Measurements from ENCODE around the gene LIN54. TPM values are rescaled to one million over a fixed set of nuclear protein-coding genes. Genes with fewer than 3 reads are reported as not detected.

Gene LIN54
- total and polyA plus RNA-seq, 2 of the 13 experiments (the other 11 are each of a cell fraction or from before 2014, with no cell fraction given) = 25.2 to 32.9 TPM

DNA sequence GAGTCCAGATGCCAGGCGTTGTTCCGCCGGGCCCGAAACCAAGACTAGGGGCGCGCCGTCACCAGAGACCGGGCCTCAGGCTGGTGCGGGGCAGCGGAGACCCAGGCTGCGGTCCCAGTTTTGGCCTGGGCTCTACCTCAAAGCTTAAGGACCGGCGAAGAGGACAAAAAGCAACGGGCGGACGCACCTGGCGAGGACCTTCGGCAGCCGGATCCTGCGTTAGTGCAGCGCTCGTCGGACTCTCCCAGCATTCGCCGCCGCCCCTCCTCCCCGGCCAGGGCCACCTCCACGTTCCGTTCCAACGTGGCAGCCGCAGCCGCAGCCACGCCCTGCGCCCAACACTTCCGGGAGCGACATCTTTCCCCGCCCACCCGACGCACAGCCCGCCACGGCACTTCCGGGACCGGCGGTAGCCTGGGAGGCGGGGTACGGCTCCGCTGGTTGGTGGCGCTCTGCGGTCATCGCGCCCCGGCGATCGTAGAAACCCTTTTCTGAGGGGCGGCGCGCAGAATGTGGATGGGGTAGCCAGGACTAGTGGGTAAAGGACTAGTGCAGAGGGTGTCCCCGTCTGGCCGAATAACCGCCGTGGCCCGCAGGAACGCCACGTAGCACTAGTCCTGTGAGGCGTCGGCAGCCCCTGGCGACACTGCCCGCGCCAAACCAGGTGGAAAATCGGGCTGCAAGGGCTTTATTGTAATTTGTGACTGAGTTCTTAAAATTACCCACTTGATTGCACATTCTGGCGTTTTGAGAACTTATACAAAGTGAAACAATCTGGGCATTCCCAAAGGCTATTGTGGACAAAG is 119.5 kb downstream of the LIN54 start, which contains the start of gene SEC31A:
Gene SEC31A, minus strand, starts transcription at position 253 of the 806 bp plus-strand sequence. CDS start 9,217 bp downstream, outside the sequence.
- Histone ChIP-seq H3K79me2 (ENCODE audit: insufficient read depth, low read length) (peaks cover 63% of the 10 kb centered on the region), H3K4me3 (replicated peaks in 1 of 3; ENCODE audit: insufficient read depth in 1 of 3, low read depth in 2 of 3, low read length in 3 of 3) (peak within 1 kb of the TSS; percentile 81 to 99 (median 91)), H2AFZ (ENCODE audit: low read length) (no peak within 1 kb of the TSS), H3K4me2 (ENCODE audit: low read depth, low read length) (peak within 1 kb of the TSS; percentile 93), H4K20me1 (ENCODE audit: insufficient read depth, low read length) (peaks cover 5% of the 10 kb centered on the region; the same call in 1 of the 2 replicates), H3K27me3 (ENCODE audit: control insufficient read depth in 1 of 2, insufficient read depth in 2 of 2, low read length in 2 of 2) (no peaks in the 10 kb centered on the region; a peak in 2 of 5 replicates), H3K9ac (ENCODE audit: insufficient read depth, low read depth, low read length) (peak within 1 kb of the TSS; percentile 100), H3K9me3 (ENCODE audit: low read length) (no peaks in the 10 kb centered on the region), H3K4me1 (ENCODE audit: insufficient read depth, low read length) (peaks cover 41% of the 10 kb centered on the region), H3K27ac (ENCODE audit: extremely low read length, insufficient read depth, low read length) (peak within 1 kb of the TSS; percentile 98), H3K36me3 (replicated peaks in 1 of 2; ENCODE audit: control insufficient read depth in 1 of 2, insufficient read depth in 2 of 2, low read length in 2 of 2) (no peaks in the 10 kb centered on the region; a peak in 2 of 5 replicates)
- POLR2A ChIA-PET = interaction anchor here (1.1 kb wide), 1 partner anchor 9 kb away, joined by 20 read pairs; the partner anchor contains the start of gene THAP9
- peak; percentile 91 for ATAC-seq
- DNase-seq (ENCODE audit: low spot score) = peak; percentile 91
- 0% methylated on average over 30 of the region's 71 CpGs for WGBS (ENCODE audit: low lambda C conversion rate)
- BruUV-seq (replicated peaks) = no TSS peak
- FAIRE-seq = no peak
- intact Hi-C loops (cut with micrococcal nuclease; ENCODE audit: unreplicated experiment) (loop anchor here (1.0 to 2.0 kb wide), 2 partner anchors 10 to 38 kb away; no protein-coding TSS in a partner anchor), in situ Hi-C loops (cut with HindIII; ENCODE audit: extremely low pct_ligation_motif_present, low pct_unique_long_range_greater_than_20kb) (no loop called here)
- CTCF ChIA-PET (ENCODE audit: low intra/inter-chr PET ratio, low total read pairs) = no interaction called here
- no peak for TF ChIP-seq FOXA1 (IDR thresholded peaks at IDR 0.05)
- no peak for TF ChIP-seq FOXA1 (CRISPR knock-in tag; IDR thresholded peaks at IDR 0.05)
- TF ChIP-seq ELF1 (CRISPR knock-in tag; IDR thresholded peaks at IDR 0.05) = peak; percentile 100
- TF ChIP-seq, protein P1, sequence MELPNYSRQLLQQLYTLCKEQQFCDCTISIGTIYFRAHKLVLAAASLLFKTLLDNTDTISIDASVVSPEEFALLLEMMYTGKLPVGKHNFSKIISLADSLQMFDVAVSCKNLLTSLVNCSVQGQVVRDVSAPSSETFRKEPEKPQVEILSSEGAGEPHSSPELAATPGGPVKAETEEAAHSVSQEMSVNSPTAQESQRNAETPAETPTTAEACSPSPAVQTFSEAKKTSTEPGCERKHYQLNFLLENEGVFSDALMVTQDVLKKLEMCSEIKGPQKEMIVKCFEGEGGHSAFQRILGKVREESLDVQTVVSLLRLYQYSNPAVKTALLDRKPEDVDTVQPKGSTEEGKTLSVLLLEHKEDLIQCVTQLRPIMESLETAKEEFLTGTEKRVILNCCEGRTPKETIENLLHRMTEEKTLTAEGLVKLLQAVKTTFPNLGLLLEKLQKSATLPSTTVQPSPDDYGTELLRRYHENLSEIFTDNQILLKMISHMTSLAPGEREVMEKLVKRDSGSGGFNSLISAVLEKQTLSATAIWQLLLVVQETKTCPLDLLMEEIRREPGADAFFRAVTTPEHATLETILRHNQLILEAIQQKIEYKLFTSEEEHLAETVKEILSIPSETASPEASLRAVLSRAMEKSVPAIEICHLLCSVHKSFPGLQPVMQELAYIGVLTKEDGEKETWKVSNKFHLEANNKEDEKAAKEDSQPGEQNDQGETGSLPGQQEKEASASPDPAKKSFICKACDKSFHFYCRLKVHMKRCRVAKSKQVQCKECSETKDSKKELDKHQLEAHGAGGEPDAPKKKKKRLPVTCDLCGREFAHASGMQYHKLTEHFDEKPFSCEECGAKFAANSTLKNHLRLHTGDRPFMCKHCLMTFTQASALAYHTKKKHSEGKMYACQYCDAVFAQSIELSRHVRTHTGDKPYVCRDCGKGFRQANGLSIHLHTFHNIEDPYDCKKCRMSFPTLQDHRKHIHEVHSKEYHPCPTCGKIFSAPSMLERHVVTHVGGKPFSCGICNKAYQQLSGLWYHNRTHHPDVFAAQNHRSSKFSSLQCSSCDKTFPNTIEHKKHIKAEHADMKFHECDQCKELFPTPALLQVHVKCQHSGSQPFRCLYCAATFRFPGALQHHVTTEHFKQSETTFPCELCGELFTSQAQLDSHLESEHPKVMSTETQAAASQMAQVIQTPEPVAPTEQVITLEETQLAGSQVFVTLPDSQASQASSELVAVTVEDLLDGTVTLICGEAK (IDR thresholded peaks at IDR 0.05) = peak; percentile 76
- TF ChIP-seq, protein P1 (CRISPR knock-in tag; IDR thresholded peaks at IDR 0.05) = peak; percentile 74; the same call in 1 of the 2 replicates
- peak; percentile 99 for TF ChIP-seq SAP130 (CRISPR knock-in tag; IDR thresholded peaks at IDR 0.05; ENCODE audit: low read depth)
- TF ChIP-seq ZNF629 (CRISPR knock-in tag; conservative IDR thresholded peaks at IDR 0.05) = no peak; the same call in 1 of the 2 replicates
- TF ChIP-seq SMAD9 (CRISPR knock-in tag; IDR thresholded peaks at IDR 0.05) = no peak
- TF ChIP-seq, protein P2, sequence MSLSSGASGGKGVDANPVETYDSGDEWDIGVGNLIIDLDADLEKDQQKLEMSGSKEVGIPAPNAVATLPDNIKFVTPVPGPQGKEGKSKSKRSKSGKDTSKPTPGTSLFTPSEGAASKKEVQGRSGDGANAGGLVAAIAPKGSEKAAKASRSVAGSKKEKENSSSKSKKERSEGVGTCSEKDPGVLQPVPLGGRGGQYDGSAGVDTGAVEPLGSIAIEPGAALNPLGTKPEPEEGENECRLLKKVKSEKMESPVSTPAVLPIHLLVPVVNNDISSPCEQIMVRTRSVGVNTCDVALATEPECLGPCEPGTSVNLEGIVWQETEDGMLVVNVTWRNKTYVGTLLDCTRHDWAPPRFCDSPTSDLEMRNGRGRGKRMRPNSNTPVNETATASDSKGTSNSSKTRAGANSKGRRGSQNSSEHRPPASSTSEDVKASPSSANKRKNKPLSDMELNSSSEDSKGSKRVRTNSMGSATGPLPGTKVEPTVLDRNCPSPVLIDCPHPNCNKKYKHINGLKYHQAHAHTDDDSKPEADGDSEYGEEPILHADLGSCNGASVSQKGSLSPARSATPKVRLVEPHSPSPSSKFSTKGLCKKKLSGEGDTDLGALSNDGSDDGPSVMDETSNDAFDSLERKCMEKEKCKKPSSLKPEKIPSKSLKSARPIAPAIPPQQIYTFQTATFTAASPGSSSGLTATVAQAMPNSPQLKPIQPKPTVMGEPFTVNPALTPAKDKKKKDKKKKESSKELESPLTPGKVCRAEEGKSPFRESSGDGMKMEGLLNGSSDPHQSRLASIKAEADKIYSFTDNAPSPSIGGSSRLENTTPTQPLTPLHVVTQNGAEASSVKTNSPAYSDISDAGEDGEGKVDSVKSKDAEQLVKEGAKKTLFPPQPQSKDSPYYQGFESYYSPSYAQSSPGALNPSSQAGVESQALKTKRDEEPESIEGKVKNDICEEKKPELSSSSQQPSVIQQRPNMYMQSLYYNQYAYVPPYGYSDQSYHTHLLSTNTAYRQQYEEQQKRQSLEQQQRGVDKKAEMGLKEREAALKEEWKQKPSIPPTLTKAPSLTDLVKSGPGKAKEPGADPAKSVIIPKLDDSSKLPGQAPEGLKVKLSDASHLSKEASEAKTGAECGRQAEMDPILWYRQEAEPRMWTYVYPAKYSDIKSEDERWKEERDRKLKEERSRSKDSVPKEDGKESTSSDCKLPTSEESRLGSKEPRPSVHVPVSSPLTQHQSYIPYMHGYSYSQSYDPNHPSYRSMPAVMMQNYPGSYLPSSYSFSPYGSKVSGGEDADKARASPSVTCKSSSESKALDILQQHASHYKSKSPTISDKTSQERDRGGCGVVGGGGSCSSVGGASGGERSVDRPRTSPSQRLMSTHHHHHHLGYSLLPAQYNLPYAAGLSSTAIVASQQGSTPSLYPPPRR (CRISPR knock-in tag; IDR thresholded peaks at IDR 0.05; ENCODE audit: borderline replicate concordance) = peak; percentile 72
